H9 (cell line): ENCODE data around the gene DPP10. TPM values are rescaled to one million over a fixed set of nuclear protein-coding genes. Genes with fewer than 3 reads are reported as not detected.

Source experiments
- DNase-seq: peaks from one replicate; pipeline ENCODE4 v3.0.0-alpha.2; 2017
- H2AFZ ChIP-seq: one replicate; pipeline ENCODE4 v1.6.1; 2013; ENCODE audit warnings: mild to moderate bottlenecking, low read length, control low read depth, moderate library complexity
- H2AK5ac ChIP-seq: 2 replicates; pipeline ENCODE4 v1.6.1; 2013; ENCODE audit warnings: low read length, control low read depth, mixed read lengths; ENCODE audit not compliant: insufficient read length
- H2BK120ac ChIP-seq: one replicate; pipeline ENCODE4 v1.6.1; 2013; ENCODE audit warnings: low read depth, mild to moderate bottlenecking, low read length, control low read depth, inconsistent platforms; ENCODE audit not compliant: poor library complexity, severe bottlenecking
- H2BK12ac ChIP-seq: 2 replicates; pipeline ENCODE4 v1.6.1; 2013; ENCODE audit warnings: low read length, control low read depth, mixed read lengths, low read depth; ENCODE audit not compliant: insufficient read length
- H2BK15ac ChIP-seq: 2 replicates; pipeline ENCODE4 v1.6.1; 2013; ENCODE audit warnings: low read depth, low read length, control low read depth
- H2BK20ac ChIP-seq: one replicate; pipeline ENCODE4 v1.6.1; 2013; ENCODE audit warnings: low read depth, mild to moderate bottlenecking, low read length, control low read depth, inconsistent platforms; ENCODE audit not compliant: poor library complexity, severe bottlenecking
- H2BK5ac ChIP-seq: 2 replicates; pipeline ENCODE4 v1.6.1; 2013; ENCODE audit warnings: low read length, control low read depth, mixed read lengths; ENCODE audit not compliant: insufficient read length
- H3K14ac ChIP-seq: 2 replicates; pipeline ENCODE4 v1.6.1; 2013; ENCODE audit warnings: low read length, control low read depth; ENCODE audit not compliant: insufficient read depth
- H3K18ac ChIP-seq: 2 replicates; pipeline ENCODE4 v1.6.1; 2013; ENCODE audit warnings: low read depth, mild to moderate bottlenecking, mixed read lengths, low read length, control low read depth; ENCODE audit not compliant: insufficient read length
- H3K23ac ChIP-seq: 2 replicates; pipeline ENCODE4 v1.6.1; 2013; ENCODE audit warnings: low read length, control low read depth, mixed read lengths, low read depth; ENCODE audit not compliant: insufficient read length
- H3K23me2 ChIP-seq: 2 replicates; pipeline ENCODE4 v1.6.1; 2013; ENCODE audit warnings: low read depth, mild to moderate bottlenecking, mixed read lengths, low read length, control low read depth; ENCODE audit not compliant: insufficient read length, poor library complexity, severe bottlenecking
- H3K27ac ChIP-seq: 2 replicates; pipeline ENCODE4 v1.5.1; 2013; ENCODE audit warnings: low read length, control low read depth, mixed read lengths, low read depth; ENCODE audit not compliant: insufficient read length
- H3K27me3 ChIP-seq: 2 replicates; pipeline ENCODE4 v1.6.1; 2013; ENCODE audit warnings: low read length, control low read depth, inconsistent platforms; ENCODE audit not compliant: insufficient read depth
- H3K4ac ChIP-seq: 2 replicates; pipeline ENCODE4 v1.6.1; 2013; ENCODE audit warnings: low read depth, mild to moderate bottlenecking, control low read depth, inconsistent platforms, low read length, moderate library complexity
- H3K4me1 ChIP-seq: 2 replicates; pipeline ENCODE4 v1.6.1; 2013; ENCODE audit warnings: low read length, control low read depth, inconsistent platforms; ENCODE audit not compliant: insufficient read depth
- H3K4me2 ChIP-seq: 2 replicates; pipeline ENCODE4 v1.6.1; 2013; ENCODE audit warnings: low read length, control low read depth, mixed read lengths; ENCODE audit not compliant: insufficient read length, insufficient read depth
- H3K56ac ChIP-seq: 2 replicates; pipeline ENCODE4 v1.6.1; 2013; ENCODE audit warnings: low read depth, mild to moderate bottlenecking, mixed read lengths, low read length, control low read depth; ENCODE audit not compliant: insufficient read length
- H3K79me1 ChIP-seq: 2 replicates; pipeline ENCODE4 v1.6.1; 2013; ENCODE audit warnings: low read depth, mild to moderate bottlenecking, moderate library complexity, low read length, control low read depth, inconsistent platforms; ENCODE audit not compliant: insufficient read depth, poor library complexity, severe bottlenecking
- H3K79me2 ChIP-seq: 2 replicates; pipeline ENCODE4 v1.6.1; 2013; ENCODE audit warnings: low read length, control low read depth, inconsistent platforms; ENCODE audit not compliant: insufficient read depth
- H3K9ac ChIP-seq: 2 replicates; pipeline ENCODE4 v1.6.1; 2013; ENCODE audit warnings: low read length, control low read depth, mixed read lengths; ENCODE audit not compliant: insufficient read length; ENCODE audit errors: extremely low read depth
- H3K9me3 ChIP-seq: one replicate; pipeline ENCODE4 v1.6.1; 2013; ENCODE audit warnings: low read depth, low read length, inconsistent platforms; ENCODE audit not compliant: control insufficient read depth
- H3T11ph ChIP-seq: one replicate; pipeline ENCODE4 v1.6.1; 2013; ENCODE audit warnings: mild to moderate bottlenecking, low read length, control low read depth, inconsistent platforms
- H4K20me1 ChIP-seq: one replicate; pipeline ENCODE4 v1.6.1; 2013; ENCODE audit not compliant: control insufficient read depth, insufficient read length, insufficient read depth
- H4K5ac ChIP-seq: 2 replicates; pipeline ENCODE4 v1.6.1; 2013; ENCODE audit warnings: low read depth, mild to moderate bottlenecking, mixed read lengths, low read length, control low read depth; ENCODE audit not compliant: insufficient read length
- H4K8ac ChIP-seq: replicated peaks from 2 replicates; pipeline ENCODE4 v1.6.1; 2013; ENCODE audit warnings: low read length, control low read depth, mixed read lengths, low read depth; ENCODE audit not compliant: insufficient read length
- H4K91ac ChIP-seq: 2 replicates; pipeline ENCODE4 v1.6.1; 2013; ENCODE audit warnings: low read depth, mild to moderate bottlenecking, moderate library complexity, mixed read lengths, low read length, control low read depth; ENCODE audit not compliant: insufficient read length
- H3K27ac Mint-ChIP-seq, 3 experiments: 2 replicates in 2 of 3; 3 replicates in 1 of 3; pipeline ENCODE4 v1.8.0; 2020 to 2021; ENCODE audit warnings: mixed read lengths in 3 of 3, mild to moderate bottlenecking in 1 of 3, moderate library complexity in 1 of 3
- H3K27me3 Mint-ChIP-seq: 2 replicates; pipeline ENCODE4 v1.8.0; 2021; ENCODE audit warnings: low read depth, mild to moderate bottlenecking, moderate library complexity, mixed read lengths
- H3K36me3 Mint-ChIP-seq, 3 experiments: 2 replicates in 2 of 3; 3 replicates in 1 of 3; pipeline ENCODE4 v1.8.0; 2020 to 2021; ENCODE audit warnings: low read depth in 3 of 3, mixed read lengths in 3 of 3; ENCODE audit not compliant: insufficient read depth in 1 of 3
- H3K4me1 Mint-ChIP-seq, 2 experiments: 2 replicates each; pipeline ENCODE4 v1.8.0; 2020; ENCODE audit warnings: mixed read lengths in 2 of 2
- H3K4me3 Mint-ChIP-seq, 2 experiments: 2 replicates in 1 of 2; 3 replicates in 1 of 2; pipeline ENCODE4 v1.8.0; 2020 to 2021; ENCODE audit warnings: mild to moderate bottlenecking in 2 of 2, mixed read lengths in 2 of 2, moderate library complexity in 1 of 2
- H3K9me3 Mint-ChIP-seq, 2 experiments: 2 replicates in 1 of 2; 3 replicates in 1 of 2; pipeline ENCODE4 v1.8.0; 2020; ENCODE audit warnings: mild to moderate bottlenecking in 2 of 2, mixed read lengths in 2 of 2, moderate library complexity in 1 of 2
- CTCF ChIP-seq: fragments of 200-600 bp; sonication (generic); conservative IDR thresholded peaks from 3 replicates; pipeline ENCODE4 v1.8.0; 2021; ENCODE audit warnings: antibody characterized with exemption, mild to moderate bottlenecking
- WGBS: extraction: QIAGEN DNeasy Blood & Tissue Kit; methylation state at CpG from one replicate; pipeline ENCODE4 v1.1.7; 2013; ENCODE audit warnings: missing lambda C conversion rate, low lambda C conversion rate, mixed read lengths; ENCODE audit not compliant: insufficient read length; ENCODE audit errors: extremely low coverage; 5-methylcytosine and 5-hydroxymethylcytosine counted together
- total RNA-seq: library from RNA; stranded (reverse); gene quantifications from 2 replicates; pipeline ENCODE4 v1.2.1, GENCODE V29; 2021

The DPP10 gene
- total RNA-seq, 1 experiment from 2014 or later, result 11.3 TPM

- H2BK20ac ChIP-seq, result peak overlapping the region; percentile 96
- Mint-ChIP-seq H3K27ac (no peak overlapping the region), H3K27me3 (no peaks in the 10 kb centered on the region; the same call in 1 of the 2 replicates), H3K36me3 (peaks cover 0 to 2% (median 0%) of the 10 kb centered on the region in 3 experiments; a peak in 1 of 7 replicates), H3K9me3 (peaks cover 4 to 5% of the 10 kb centered on the region in 2 experiments; a peak in 4 of 5 replicates), H3K4me3 (no peak overlapping the region), H3K4me1 (0 out of 4 replicates have a peak, but pooled peaks cover 0 to 3% of the 10 kb centered on the region in 2 experiments)
- no peak overlapping the region for H2BK120ac ChIP-seq
- H3K9me3 ChIP-seq, result no peaks in the 10 kb centered on the region
- no peaks in the 10 kb centered on the region for H4K20me1 ChIP-seq
- DNase-seq, result no peak
- no peaks in the 10 kb centered on the region for H3K79me1 ChIP-seq
- no peak overlapping the region for H3K9ac ChIP-seq
- no peak overlapping the region for H3T11ph ChIP-seq
- H2BK12ac ChIP-seq, result no peak overlapping the region
- no peak overlapping the region for H3K4ac ChIP-seq
- no peaks in the 10 kb centered on the region for H3K27me3 ChIP-seq
- H4K8ac ChIP-seq, result no peak overlapping the region
- no peak overlapping the region for H2AFZ ChIP-seq
- H2BK15ac ChIP-seq, result no peak overlapping the region
- no peak overlapping the region for H3K56ac ChIP-seq
- H2AK5ac ChIP-seq, result no peak overlapping the region
- no peak overlapping the region for H3K27ac ChIP-seq
- no peak overlapping the region for H4K91ac ChIP-seq
- H2BK5ac ChIP-seq, result no peak overlapping the region
- TF ChIP-seq CTCF, result no peak
- no peak overlapping the region for H3K23ac ChIP-seq
- H3K18ac ChIP-seq, result no peak overlapping the region
- H3K23me2 ChIP-seq, result no peaks in the 10 kb centered on the region
- H3K79me2 ChIP-seq, result no peaks in the 10 kb centered on the region
- H4K5ac ChIP-seq, result no peak overlapping the region
- H3K4me1 ChIP-seq, result no peaks in the 10 kb centered on the region
- H3K14ac ChIP-seq, result no peak overlapping the region
- no peak overlapping the region for H3K4me2 ChIP-seq
- no CpG with 5 or more reads among the region's 2 CpGs for WGBS
Observed at GRCh38 chr2:114919985-114920384, 477.5 kb downstream of the DPP10 start.
